HG02852 (cell line): ENCODE measurements around the gene CTCFL.
"Not testable (repeated sequence)": the region's sequence is repeated elsewhere in the genome, so short reads cannot be mapped to it uniquely, and the experiment has no call there.

Experiments used
- ATAC-seq: cut with Tn5 transposase; IDR thresholded peaks from one replicate; pipeline ENCODE4 v1.9.1; 2021; ENCODE audit warnings: mild to moderate bottlenecking, moderate library complexity; ENCODE audit not compliant: unreplicated experiment

Gene CTCFL

GRCh38 chr20:57536771-57537724, 12.1 kb upstream of the CTCFL start:
- ATAC-seq: no peak

GRCh38 chr20:57536120-57536708, 11.3 kb upstream of the CTCFL start:
- no peak for ATAC-seq

- ATAC-seq: no peak
Measured at GRCh38 chr20:57535297-57535696, 10.4 kb upstream of the CTCFL start.

- no peak for ATAC-seq
Measured at GRCh38 chr20:57532104-57532503, 7.2 kb upstream of the CTCFL start.

GRCh38 chr20:57530327-57530981, 5.5 kb upstream of the CTCFL start:
- ATAC-seq: no peak

- no peak for ATAC-seq
Measured at GRCh38 chr20:57529810-57530209, 4.9 kb upstream of the CTCFL start.

GRCh38 chr20:57529160-57529585, 4.2 kb upstream of the CTCFL start:
- ATAC-seq: no peak

- ATAC-seq: no peak
Measured at GRCh38 chr20:57528148-57528547, 3.2 kb upstream of the CTCFL start.

- no peak for ATAC-seq
Measured at GRCh38 chr20:57527728-57528127, 2.8 kb upstream of the CTCFL start.

GRCh38 chr20:57526885-57527460, 2.0 kb upstream of the CTCFL start:
- no peak for ATAC-seq

GRCh38 chr20:57526087-57526884, 1.3 kb upstream of the CTCFL start:
- ATAC-seq: no peak

GRCh38 chr20:57525328-57526086, 567 bp upstream of the CTCFL start:
- ATAC-seq: no peak

- no peak for ATAC-seq
Measured at GRCh38 chr20:57523782-57524181, 1.2 kb downstream of the CTCFL start.

- no peak for ATAC-seq
Measured at GRCh38 chr20:57522380-57523140, 2.4 kb downstream of the CTCFL start.

- no peak for ATAC-seq
Measured at GRCh38 chr20:57517904-57518303, 7.0 kb downstream of the CTCFL start.

GRCh38 chr20:57514273-57514751, 10.6 kb downstream of the CTCFL start:
- no peak for ATAC-seq

GRCh38 chr20:57513199-57513598, 11.7 kb downstream of the CTCFL start:
- no peak for ATAC-seq

GRCh38 chr20:57512432-57512831, 12.5 kb downstream of the CTCFL start:
- no peak for ATAC-seq

- not testable (repeated sequence) for ATAC-seq
Measured at GRCh38 chr20:57511709-57512108, 13.2 kb downstream of the CTCFL start.
